ENCODE data around the gene TMEM174.
"Not testable (repeated sequence)": the region's sequence is repeated elsewhere in the genome, so short reads cannot be mapped to it uniquely, and the experiment has no call there.

TMEM174 gene

DNA sequence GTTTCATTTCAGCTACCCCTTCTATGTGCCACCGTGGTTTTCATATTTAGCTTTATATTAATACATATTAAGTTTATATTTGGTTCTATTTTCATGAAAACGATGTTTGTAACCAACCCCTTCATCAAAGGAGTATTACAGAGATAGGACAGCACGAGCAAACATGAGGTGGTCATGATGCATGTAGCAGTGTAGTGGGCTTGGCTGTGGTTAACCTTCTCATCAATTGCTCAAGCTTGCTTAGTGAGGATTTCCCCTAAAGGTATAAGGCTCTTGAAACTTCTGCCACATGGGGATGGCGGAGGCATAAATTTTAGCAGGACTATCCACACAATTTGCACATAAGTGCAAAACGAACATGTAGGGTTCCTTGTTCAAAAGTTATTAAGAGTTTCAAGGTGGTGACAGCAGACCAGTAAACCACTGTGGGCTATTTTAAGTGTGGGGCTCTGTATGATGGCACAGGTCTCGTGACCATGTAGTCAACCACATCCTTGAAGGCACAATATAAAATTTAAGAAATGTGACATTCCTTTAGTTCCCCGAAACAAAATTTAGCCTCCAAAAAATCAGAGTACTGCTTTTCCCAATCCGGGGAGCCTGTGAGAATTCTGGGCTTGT is 24.8 kb downstream of the TMEM174 start:
- no peak for DNase-seq

DNA sequence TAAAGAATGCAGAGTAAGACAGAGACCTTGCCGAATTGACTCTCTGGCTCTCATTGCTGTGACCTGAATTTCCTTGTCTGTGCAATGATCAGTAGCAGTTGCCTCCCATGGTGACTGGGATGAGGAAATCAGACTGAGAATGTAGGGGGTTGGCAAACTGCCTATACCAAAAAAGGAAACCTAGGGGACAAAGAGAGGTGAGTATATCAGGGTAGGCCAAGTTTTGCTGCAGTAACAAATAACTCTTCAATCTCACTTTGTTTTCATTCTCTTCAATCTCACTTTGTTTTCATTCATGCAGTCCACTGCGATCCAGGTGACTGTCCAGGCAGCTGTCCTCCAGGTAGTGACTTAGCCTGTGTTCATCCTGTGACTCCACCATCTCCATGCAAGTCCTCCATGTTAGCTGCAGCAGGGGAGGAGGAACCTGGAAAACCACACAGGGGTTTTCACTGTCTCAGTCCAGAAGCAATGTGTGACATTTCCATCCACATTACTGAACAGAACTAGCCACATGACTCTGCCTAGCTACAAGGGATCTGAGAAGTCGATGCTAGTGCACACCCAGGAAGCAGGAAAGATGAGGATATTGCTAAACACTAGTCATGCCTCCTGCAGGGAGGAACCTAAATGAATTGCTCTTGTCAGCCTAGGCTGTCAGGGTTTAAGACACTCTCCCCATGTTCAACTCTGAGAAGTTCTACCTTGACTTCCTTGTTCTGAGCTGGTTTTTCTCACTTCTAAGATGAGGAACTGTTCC is 26.0 kb downstream of the TMEM174 start:
- DNase-seq = no peak

- DNase-seq = no peak
These were observed 26.7 kb downstream of the TMEM174 start for GRCh38 chr5:73199671-73200070.

DNA sequence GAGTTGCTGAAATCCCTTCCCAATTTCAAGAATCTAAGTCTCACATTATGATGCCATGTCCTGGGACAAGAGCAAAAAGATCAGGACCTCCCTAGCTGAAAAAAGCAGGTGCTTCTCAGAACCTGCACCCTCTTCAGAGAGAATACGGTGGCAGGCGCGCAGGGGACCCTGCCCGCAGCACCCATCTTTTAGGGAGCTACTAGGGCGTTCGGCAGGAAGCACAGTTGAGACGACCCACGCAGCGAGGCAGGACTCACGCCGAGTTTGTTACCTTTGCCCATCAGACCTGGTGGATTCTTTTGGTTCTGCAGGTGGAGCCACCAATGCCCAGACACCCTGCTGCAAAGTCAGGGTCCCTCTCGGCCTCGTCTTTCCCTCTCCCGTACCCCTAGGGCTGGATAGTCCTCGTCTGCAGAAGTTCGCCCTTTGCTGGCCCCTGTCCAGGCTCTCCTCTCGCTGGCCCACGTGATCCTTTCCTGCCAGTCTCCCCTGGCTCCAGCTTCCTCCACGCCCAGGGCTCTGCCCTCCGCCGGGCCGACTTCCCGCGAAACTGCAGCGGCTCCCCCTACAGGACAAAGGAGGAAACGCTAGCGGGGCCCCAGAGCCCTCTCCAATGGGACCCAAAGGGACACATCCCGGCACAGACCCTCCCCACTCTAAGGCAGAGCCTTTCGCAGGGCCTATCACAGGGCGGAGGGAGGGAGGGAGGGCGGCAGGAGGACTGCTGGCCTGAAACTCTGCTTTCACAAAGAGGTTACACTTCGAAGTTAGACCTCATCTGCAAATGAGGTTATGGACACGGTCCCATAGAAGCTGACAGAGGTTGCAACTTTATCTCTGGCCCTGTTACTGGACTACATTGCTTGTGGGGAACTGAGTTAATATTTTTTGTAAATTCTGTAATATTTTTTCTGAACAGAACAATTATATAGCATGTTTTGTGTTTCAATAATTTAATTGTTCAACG is 28.8 kb downstream of the TMEM174 start:
- DNase-seq = peak; percentile 81

DNA sequence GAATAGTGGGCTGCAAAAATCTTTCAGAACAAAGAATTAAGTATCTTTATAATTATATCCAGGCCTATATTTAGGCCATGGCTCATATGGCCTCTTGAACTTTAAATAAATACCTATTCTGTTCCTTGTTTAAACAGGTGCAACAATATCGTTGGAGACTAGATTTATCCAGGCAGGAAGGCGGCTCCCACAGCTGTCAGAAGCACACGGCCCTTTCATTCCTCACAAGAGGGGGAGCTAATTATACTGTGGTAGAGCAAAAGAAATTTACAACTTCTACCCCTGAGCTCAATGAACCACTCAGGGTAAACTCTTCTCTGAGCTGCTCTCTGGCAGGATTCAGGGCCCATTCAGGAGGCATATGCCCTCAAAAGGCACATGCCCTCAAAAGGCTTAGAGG is 31.3 kb downstream of the TMEM174 start:
- DNase-seq = no peak

DNA sequence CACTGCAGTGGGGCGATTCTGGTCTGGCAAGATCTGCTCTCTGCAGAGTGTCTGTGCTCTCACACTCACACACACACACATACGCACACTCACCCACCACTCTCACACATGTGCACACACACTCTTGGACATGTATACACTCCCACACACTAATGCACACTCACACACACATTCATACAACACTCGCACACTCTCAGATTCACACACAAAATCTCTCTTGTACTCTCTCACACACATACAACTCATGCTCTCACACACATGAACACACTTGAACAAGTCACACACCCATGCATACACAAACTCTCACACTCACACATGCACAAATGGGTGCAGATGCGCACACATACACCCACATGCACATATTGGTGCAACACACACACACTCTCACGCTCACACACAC is 31.7 kb downstream of the TMEM174 start:
- no peak for DNase-seq

GRCh38 chr5:73205305-73205704 is 32.3 kb downstream of the TMEM174 start:
- DNase-seq = no peak

DNA sequence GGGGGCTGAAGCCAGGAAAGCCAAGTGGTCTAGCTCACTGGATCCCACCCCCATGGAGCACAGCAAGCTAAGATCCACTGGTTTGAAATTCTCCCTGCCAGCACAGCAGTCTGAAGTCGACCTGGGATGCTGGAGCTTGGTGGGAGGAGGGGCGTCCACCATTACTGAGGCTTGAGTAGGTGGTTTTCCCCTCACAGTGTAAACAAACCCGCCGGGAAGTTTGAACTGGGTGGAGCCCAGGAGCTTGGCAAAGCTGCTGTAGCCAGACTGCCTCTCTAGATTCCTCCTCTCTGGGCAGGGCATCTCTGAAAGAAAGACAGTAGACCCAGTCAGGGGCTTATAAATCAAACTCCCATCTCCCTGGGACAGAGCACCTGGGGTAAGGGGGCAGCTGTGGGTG is 34.2 kb downstream of the TMEM174 start:
- not testable (repeated sequence) for DNase-seq

DNA sequence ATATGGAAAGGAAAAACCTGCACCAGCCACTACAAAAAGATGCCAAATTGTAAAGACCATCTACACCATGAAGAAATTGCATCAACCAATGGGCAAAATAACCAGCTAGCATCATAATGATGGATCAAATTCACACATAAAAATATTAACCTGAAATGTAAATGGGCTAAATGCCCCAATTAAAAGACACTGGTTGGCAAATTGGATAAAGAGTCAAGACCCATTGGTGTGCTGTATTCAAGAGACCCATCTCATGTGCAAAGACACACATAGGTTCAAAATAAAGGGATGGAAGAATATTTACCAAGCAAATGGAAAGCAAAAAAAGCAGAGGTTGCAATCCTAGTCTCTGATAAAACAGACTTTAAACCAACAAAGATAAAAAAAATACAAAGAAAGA is 36.1 kb downstream of the TMEM174 start:
- not testable (repeated sequence) for DNase-seq

DNA sequence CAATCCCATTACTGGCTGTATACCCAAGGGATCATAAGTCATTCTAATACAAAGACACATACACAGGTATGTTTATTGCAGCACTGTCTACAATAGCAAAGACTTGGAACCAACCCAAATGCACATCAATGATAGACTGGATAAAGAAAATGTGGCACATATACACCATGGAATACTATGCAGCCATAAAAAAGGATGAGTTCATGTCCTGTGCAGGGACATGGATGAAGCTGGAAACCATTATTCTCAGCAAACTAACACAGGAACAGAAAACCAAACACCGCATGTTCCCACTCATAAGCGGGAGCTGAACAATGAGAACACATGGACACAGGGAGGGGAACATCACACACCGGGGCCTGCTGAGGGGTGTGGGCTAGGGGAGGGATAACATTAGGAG is 39.7 kb downstream of the TMEM174 start:
- not testable (repeated sequence) for DNase-seq

GRCh38 chr5:73213566-73213998 is 40.6 kb downstream of the TMEM174 start:
- DNase-seq = peak; percentile 42

DNA sequence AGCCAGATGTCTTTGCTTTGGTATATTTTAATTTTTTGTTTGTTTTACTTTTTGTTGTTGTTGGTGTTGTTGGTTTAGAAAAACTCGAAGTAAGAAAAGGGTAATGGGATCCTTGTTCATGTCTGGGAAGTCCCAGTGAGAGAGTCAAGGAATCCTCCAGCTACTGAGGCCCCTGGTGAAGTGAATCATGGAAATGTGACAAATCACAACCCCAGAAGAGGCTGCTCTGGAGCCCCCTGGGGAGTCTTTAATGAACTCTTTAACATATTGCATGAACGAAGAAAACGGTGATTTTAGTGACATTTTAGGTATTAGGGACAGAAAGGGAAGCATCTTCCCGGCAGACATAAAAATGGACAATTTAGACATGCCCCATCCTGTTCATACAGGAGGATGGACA is 41.3 kb downstream of the TMEM174 start:
- DNase-seq = no peak

DNA sequence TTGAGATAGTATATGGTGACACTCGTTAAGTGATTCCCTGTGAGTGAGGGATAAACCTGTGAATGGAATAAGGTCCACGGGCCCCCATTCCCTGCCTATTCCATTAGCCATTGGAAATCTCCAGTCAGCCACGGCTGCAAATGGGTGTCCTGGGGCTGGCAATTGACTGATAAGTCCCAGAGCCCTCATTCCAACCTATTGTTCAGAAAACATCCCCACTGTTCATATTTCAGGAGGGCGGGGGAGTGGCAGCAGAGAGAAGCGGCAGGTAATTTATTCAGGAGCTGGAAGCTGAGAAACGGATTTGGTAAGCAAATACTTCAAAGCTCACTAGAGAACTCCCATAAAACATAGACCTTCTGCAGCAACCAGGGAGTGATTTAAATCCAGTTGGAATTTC is 42.0 kb downstream of the TMEM174 start:
- DNase-seq = no peak

DNA sequence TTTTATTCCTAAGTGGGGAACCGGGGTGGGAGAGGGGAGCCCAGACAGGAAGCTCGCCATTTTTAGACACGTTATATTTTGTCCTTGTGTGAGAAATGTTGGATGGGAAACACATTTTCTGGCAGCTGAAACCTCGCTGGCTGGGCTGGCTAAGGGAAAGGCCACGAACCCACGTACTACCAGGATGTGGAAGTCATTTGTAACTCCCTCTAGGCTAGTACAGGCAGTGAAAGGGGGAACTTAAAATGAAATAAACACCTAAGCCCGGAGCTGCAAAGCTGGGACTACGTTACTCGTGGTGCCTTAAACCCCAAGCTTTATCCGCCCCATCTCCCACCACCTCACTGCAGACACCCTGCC is 42.5 kb downstream of the TMEM174 start:
- DNase-seq = no peak

DNA sequence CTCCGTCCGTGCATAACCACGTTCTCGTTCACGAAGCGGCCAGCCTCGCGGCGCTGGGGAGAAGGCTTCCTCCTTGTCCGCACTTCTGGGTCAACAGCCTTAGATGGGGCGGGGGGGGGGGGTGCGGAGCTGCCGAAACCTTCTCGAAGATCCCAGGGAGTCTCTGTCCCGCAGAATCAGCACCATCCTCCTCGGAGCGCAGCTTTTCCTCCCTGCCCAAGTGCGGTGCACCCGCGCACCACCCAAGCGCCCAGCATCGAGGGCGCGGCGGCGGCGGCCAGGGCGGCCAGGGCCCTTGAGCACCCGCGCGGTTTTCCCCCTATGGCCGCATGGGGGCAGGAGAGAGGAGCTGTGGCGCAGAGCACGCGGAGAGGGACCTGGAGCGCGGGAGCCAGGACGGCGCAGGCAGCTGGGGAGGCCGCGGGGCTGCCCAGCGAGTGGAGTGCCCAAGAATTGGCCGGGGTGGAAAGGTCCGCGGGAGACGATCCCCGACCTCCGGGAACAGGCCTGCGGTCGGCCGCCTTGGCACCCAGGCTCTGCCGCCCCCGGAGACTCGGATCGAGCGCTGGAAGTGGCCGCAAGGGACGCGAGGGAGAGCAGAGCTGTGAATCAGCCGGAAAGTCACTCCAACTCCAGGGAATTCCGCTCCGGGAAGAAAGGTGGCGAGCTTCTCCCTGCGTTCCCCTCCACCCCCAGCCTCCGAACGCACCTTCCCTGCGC is 43.1 kb downstream of the TMEM174 start:
- DNase-seq = peak; percentile 78

- DNase-seq = no peak
These were observed 45.7 kb downstream of the TMEM174 start for GRCh38 chr5:73218552-73219171.

- not testable (repeated sequence) for DNase-seq
These were observed 46.3 kb downstream of the TMEM174 start for GRCh38 chr5:73219336-73219735.

- no peak for DNase-seq
These were observed 48.2 kb downstream of the TMEM174 start for GRCh38 chr5:73221161-73221560.

DNA sequence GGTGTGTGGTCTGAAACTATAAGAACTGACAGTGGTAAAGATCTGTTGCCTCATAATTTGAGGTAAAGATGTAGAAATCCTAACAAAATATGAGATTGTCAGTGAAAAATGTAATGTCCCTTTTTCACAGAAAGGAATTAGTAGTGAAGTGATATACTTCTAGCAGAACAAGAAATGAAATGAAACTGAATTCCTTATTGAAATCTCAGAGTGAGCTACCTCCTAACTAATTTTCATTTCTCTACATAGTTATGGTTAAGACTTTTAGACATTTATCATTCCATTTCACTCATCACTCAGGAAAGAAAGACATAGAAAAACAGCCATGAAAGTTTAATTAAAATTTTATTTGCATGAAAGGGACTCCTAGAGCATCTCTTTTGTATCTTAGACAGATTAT is 48.7 kb downstream of the TMEM174 start:
- DNase-seq = no peak

DNA sequence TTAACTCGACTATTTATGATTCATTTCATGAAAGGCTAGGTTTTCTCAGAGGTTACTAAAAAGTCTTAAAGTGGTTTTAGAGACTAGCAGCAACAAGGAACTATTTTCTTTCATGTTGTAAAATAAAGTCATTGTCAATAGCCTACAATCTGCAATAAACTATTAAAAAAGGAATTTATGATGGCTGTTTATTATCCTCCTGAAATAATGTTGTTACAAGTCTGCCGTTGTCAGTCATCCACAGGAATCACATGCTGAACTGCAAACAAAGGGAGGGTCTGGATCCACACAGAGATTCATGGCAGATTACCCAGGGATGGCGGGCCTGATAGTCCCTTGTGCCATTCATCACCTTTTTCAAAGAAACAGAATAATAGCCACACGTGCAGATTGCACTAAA is 49.2 kb downstream of the TMEM174 start:
- no peak for DNase-seq

Measured in activated CD4-positive, alpha-beta T cell treated with anti-CD3 and anti-CD28 coated beads for 48 hours (primary cell).